ENCODE measurements around the gene GLCE. TPM values are rescaled to one million over a fixed set of nuclear protein-coding genes. Genes with fewer than 3 reads are reported as not detected.
"Not testable (repeated sequence)": the region's sequence is repeated elsewhere in the genome, so short reads cannot be mapped to it uniquely, and the experiment has no call there.

Gene GLCE
- total RNA-seq, 1 experiment from 2014 or later = 16.7 TPM

- no peak for DNase-seq (ENCODE audit: low read depth)
These were observed 111.7 kb downstream of the GLCE start for GRCh38 chr15:69272139-69272538.

GRCh38 chr15:69272891-69273290 is 112.5 kb downstream of the GLCE start:
- DNase-seq (ENCODE audit: low read depth) = no peak

GRCh38 chr15:69275074-69275670 is 114.7 kb downstream of the GLCE start:
- DNase-seq (ENCODE audit: low read depth) = no peak

GRCh38 chr15:69275933-69276560 is 115.6 kb downstream of the GLCE start:
- DNase-seq (ENCODE audit: low read depth) = no peak

GRCh38 chr15:69277316-69277715 is 116.9 kb downstream of the GLCE start:
- DNase-seq (ENCODE audit: low read depth) = no peak

- no peak for DNase-seq (ENCODE audit: low read depth)
These were observed 119.2 kb downstream of the GLCE start for GRCh38 chr15:69279636-69280035.

GRCh38 chr15:69280783-69281182 is 120.3 kb downstream of the GLCE start:
- DNase-seq (ENCODE audit: low read depth) = no peak

GRCh38 chr15:69282104-69282743 is 121.8 kb downstream of the GLCE start:
- DNase-seq (ENCODE audit: low read depth) = no peak

- DNase-seq (ENCODE audit: low read depth) = no peak
These were observed 125.4 kb downstream of the GLCE start for GRCh38 chr15:69285834-69286233.

GRCh38 chr15:69288011-69288410 is 127.6 kb downstream of the GLCE start:
- DNase-seq (ENCODE audit: low read depth) = no peak

GRCh38 chr15:69288531-69289341 is 128.3 kb downstream of the GLCE start:
- no peak for DNase-seq (ENCODE audit: low read depth)

GRCh38 chr15:69289342-69290146 is 129.1 kb downstream of the GLCE start:
- no peak for DNase-seq (ENCODE audit: low read depth)

GRCh38 chr15:69290346-69291164 is 130.1 kb downstream of the GLCE start:
- no peak for DNase-seq (ENCODE audit: low read depth)

- not testable (repeated sequence) for DNase-seq (ENCODE audit: low read depth)
These were observed 131.2 kb downstream of the GLCE start for GRCh38 chr15:69291651-69292050.

GRCh38 chr15:69292826-69293420 is 132.5 kb downstream of the GLCE start:
- DNase-seq (ENCODE audit: low read depth) = no peak

- DNase-seq (ENCODE audit: low read depth) = no peak
These were observed 133.5 kb downstream of the GLCE start for GRCh38 chr15:69293741-69294615.

GRCh38 chr15:69296606-69297005 is 136.2 kb downstream of the GLCE start:
- DNase-seq (ENCODE audit: low read depth) = no peak

GRCh38 chr15:69297642-69298353 is 137.4 kb downstream of the GLCE start:
- no peak for DNase-seq (ENCODE audit: low read depth)

- DNase-seq (ENCODE audit: low read depth) = no peak
These were observed 137.9 kb downstream of the GLCE start for GRCh38 chr15:69298354-69298696.

Measured in Daoy (cell line).